ENCODE data around the gene AFG1L. TPM values are rescaled to one million over a fixed set of nuclear protein-coding genes. Genes with fewer than 3 reads are reported as not detected.
"Not testable (repeated sequence)": the region's sequence is repeated elsewhere in the genome, so short reads cannot be mapped to it uniquely, and the experiment has no call there.

The AFG1L gene
- total and polyA plus RNA-seq, 2 donors (not counting 1 experiment from before 2014, with no cell fraction given) = 1.7 to 5.4 TPM

DNA sequence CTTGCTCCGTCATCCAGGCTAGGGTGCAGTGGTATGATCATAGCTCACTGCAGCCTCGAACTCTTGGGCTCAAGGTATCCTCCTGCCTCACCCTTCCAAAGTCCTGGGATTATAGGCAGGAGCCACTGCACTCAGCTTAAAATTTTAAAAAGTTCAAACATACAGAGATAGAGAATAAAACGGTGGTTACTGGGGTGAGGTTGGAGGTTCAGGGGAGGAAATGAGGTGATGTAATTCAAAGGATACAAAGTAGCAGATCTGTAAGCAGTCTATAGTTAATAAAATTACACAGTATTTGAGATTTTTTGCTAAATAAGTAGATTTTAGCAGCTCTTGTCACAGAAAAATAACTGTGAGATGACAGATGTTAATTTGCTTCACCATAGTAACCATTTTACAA, 7.5 kb upstream of the AFG1L start:
- no peaks in the 10 kb centered on the region for H3K9me3 ChIP-seq (ENCODE audit: control insufficient read depth, insufficient read depth, low read depth, low read length)
- TF ChIP-seq, protein P1, sequence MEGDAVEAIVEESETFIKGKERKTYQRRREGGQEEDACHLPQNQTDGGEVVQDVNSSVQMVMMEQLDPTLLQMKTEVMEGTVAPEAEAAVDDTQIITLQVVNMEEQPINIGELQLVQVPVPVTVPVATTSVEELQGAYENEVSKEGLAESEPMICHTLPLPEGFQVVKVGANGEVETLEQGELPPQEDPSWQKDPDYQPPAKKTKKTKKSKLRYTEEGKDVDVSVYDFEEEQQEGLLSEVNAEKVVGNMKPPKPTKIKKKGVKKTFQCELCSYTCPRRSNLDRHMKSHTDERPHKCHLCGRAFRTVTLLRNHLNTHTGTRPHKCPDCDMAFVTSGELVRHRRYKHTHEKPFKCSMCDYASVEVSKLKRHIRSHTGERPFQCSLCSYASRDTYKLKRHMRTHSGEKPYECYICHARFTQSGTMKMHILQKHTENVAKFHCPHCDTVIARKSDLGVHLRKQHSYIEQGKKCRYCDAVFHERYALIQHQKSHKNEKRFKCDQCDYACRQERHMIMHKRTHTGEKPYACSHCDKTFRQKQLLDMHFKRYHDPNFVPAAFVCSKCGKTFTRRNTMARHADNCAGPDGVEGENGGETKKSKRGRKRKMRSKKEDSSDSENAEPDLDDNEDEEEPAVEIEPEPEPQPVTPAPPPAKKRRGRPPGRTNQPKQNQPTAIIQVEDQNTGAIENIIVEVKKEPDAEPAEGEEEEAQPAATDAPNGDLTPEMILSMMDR (conservative IDR thresholded peaks at IDR 0.05 in 1 of 2, IDR thresholded peaks at IDR 0.05 in 1 of 2; ENCODE audit: low read depth in 1 of 2, low read length in 2 of 2) = no peak
- TF ChIP-seq EZH2 (IDR thresholded peaks at IDR 0.05; ENCODE audit: low read length, missing control alignments) = no peak
- DNase-seq (ENCODE audit: low read depth in 2 of 2) = no peak
- H3K9ac ChIP-seq (ENCODE audit: insufficient read depth, low read length) = no peak overlapping the region
- no peaks in the 10 kb centered on the region for H3K27me3 ChIP-seq (ENCODE audit: control insufficient read depth, insufficient read depth, low read length)
- no peak overlapping the region for H2AFZ ChIP-seq (ENCODE audit: low read length)
- H3K4me2 ChIP-seq (ENCODE audit: extremely low read depth, insufficient read depth, low read length) = no peak overlapping the region
- H3K4me3 ChIP-seq (replicated peaks in 1 of 4; ENCODE audit: control extremely low read depth in 1 of 4, insufficient read depth in 1 of 4, low read depth in 3 of 4, low read length in 4 of 4) = no peak overlapping the region
- no peaks in the 10 kb centered on the region for H4K20me1 ChIP-seq (ENCODE audit: control insufficient read depth, extremely low read depth, insufficient read depth, low read length)
- H3K4me1 ChIP-seq (ENCODE audit: control insufficient read depth, extremely low read depth, insufficient read depth, low read length) = no peaks in the 10 kb centered on the region
- H3K27ac ChIP-seq (ENCODE audit: insufficient read depth, low read length) = no peak overlapping the region
- no peaks in the 10 kb centered on the region for H3K36me3 ChIP-seq (ENCODE audit: control insufficient read depth, insufficient read depth, low read length)
- no peaks in the 10 kb centered on the region for H3K79me2 ChIP-seq (ENCODE audit: control insufficient read depth, insufficient read depth, low read length)

DNA sequence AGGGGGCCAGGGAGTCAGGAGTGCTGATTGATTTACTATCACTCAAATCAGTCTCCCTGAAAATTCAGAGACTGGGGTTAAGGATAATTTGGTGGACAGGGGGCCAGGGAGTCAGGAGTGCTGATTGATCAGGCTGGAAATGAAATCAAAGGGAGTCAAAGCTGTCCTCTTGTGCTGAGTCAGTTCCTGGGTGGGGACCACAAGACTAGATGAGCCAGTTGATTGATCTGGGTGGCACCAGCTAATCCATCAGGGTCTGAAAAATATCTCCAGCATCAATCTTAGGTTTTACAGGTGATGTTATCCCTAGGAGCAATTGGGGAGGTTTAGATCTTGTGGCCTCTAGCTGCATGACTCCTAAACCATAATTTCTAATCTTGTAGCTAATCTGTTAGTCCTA, 6.1 kb upstream of the AFG1L start:
- TF ChIP-seq, protein P1 (conservative IDR thresholded peaks at IDR 0.05 in 1 of 2, IDR thresholded peaks at IDR 0.05 in 1 of 2; ENCODE audit: low read depth in 1 of 2, low read length in 2 of 2) = no peak
- TF ChIP-seq EZH2 (IDR thresholded peaks at IDR 0.05; ENCODE audit: low read length, missing control alignments) = no peak
- H3K36me3 ChIP-seq (ENCODE audit: control insufficient read depth, insufficient read depth, low read length) = no peaks in the 10 kb centered on the region
- no peak overlapping the region for H3K4me2 ChIP-seq (ENCODE audit: extremely low read depth, insufficient read depth, low read length)
- H3K4me3 ChIP-seq (replicated peaks in 1 of 4; ENCODE audit: control extremely low read depth in 1 of 4, insufficient read depth in 1 of 4, low read depth in 3 of 4, low read length in 4 of 4) = no peak overlapping the region
- H2AFZ ChIP-seq (ENCODE audit: low read length) = no peak overlapping the region
- no peak overlapping the region for H3K27ac ChIP-seq (ENCODE audit: insufficient read depth, low read length)
- no peaks in the 10 kb centered on the region for H4K20me1 ChIP-seq (ENCODE audit: control insufficient read depth, extremely low read depth, insufficient read depth, low read length)
- no peaks in the 10 kb centered on the region for H3K27me3 ChIP-seq (ENCODE audit: control insufficient read depth, insufficient read depth, low read length)
- H3K9me3 ChIP-seq (ENCODE audit: control insufficient read depth, insufficient read depth, low read depth, low read length) = no peaks in the 10 kb centered on the region
- H3K79me2 ChIP-seq (ENCODE audit: control insufficient read depth, insufficient read depth, low read length) = no peaks in the 10 kb centered on the region
- H3K9ac ChIP-seq (ENCODE audit: insufficient read depth, low read length) = no peak overlapping the region
- DNase-seq (ENCODE audit: low read depth in 2 of 2) = no peak
- H3K4me1 ChIP-seq (ENCODE audit: control insufficient read depth, extremely low read depth, insufficient read depth, low read length) = no peaks in the 10 kb centered on the region

DNA sequence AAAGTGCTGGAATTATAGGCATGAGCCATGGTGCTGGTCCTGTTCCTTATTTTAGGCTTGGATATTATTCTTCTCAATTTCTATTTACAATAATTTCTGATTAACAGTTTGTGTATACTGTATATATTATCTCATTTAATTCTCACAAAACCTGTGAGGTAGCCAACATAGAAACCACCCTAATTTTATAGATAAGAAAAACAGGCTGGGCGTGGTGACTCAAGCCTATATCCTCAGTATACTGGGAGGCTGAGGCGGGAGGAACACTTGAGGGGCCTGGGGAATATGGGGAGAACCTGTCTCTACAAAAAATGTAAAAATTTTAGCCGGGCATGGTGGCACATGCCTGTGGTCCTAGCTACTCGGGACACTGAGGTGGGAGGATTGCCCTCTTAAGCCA, 3.8 kb upstream of the AFG1L start:
- H3K36me3 ChIP-seq (ENCODE audit: control insufficient read depth, insufficient read depth, low read length) = no peaks in the 10 kb centered on the region

DNA sequence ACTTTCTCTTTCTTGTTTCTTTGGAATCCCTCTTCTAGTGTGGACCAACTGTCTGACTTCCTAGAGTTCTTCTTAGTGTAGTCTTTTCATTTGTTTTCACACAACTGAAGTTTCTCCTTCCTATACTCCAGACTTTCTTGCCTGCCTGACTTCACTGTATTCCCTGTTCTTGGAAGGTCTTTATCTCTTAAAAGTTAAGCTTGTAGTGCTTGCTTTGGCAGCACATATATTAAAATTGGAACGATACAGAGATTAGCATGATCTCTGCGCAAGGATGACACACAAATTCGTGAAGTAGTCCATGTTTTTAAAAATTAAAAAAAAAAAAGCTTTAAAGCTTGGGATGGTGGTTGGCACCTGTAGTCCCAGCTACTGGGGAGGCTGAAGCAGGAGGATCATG, 2.3 kb upstream of the AFG1L start:
- DNase-seq (ENCODE audit: low read depth in 2 of 2); H3K4me3 ChIP-seq (replicated peaks in 1 of 4; ENCODE audit: control extremely low read depth in 1 of 4, insufficient read depth in 1 of 4, low read depth in 3 of 4, low read length in 4 of 4); H3K9me3 ChIP-seq (ENCODE audit: control insufficient read depth, insufficient read depth, low read depth, low read length); H3K9ac ChIP-seq (ENCODE audit: insufficient read depth, low read length); H3K27ac ChIP-seq (ENCODE audit: insufficient read depth, low read length); H3K79me2 ChIP-seq (ENCODE audit: control insufficient read depth, insufficient read depth, low read length); H3K4me2 ChIP-seq (ENCODE audit: extremely low read depth, insufficient read depth, low read length); H4K20me1 ChIP-seq (ENCODE audit: control insufficient read depth, extremely low read depth, insufficient read depth, low read length); H3K36me3 ChIP-seq (ENCODE audit: control insufficient read depth, insufficient read depth, low read length); H3K4me1 ChIP-seq (ENCODE audit: control insufficient read depth, extremely low read depth, insufficient read depth, low read length); H2AFZ ChIP-seq (ENCODE audit: low read length); H3K27me3 ChIP-seq (ENCODE audit: control insufficient read depth, insufficient read depth, low read length): not testable (repeated sequence)

More for the DNA sequence above, 3.8 kb upstream of the AFG1L start:
- Histone ChIP-seq H3K4me3 (replicated peaks in 1 of 4; ENCODE audit: control extremely low read depth in 1 of 4, insufficient read depth in 1 of 4, low read depth in 3 of 4, low read length in 4 of 4) (no peak overlapping the region), H3K27ac (ENCODE audit: insufficient read depth, low read length) (no peak overlapping the region), H4K20me1 (ENCODE audit: control insufficient read depth, extremely low read depth, insufficient read depth, low read length) (no peaks in the 10 kb centered on the region), H3K9me3 (ENCODE audit: control insufficient read depth, insufficient read depth, low read depth, low read length) (no peaks in the 10 kb centered on the region), H3K79me2 (ENCODE audit: control insufficient read depth, insufficient read depth, low read length) (peaks cover 2% of the 10 kb centered on the region), H3K4me2 (ENCODE audit: extremely low read depth, insufficient read depth, low read length) (no peak overlapping the region), H3K9ac (ENCODE audit: insufficient read depth, low read length) (no peak overlapping the region), H2AFZ (ENCODE audit: low read length) (no peak overlapping the region), H3K4me1 (ENCODE audit: control insufficient read depth, extremely low read depth, insufficient read depth, low read length) (no peaks in the 10 kb centered on the region), H3K27me3 (ENCODE audit: control insufficient read depth, insufficient read depth, low read length) (no peaks in the 10 kb centered on the region)
- no peak for TF ChIP-seq EZH2 (IDR thresholded peaks at IDR 0.05; ENCODE audit: low read length, missing control alignments)
- TF ChIP-seq, protein P1 (conservative IDR thresholded peaks at IDR 0.05 in 1 of 2, IDR thresholded peaks at IDR 0.05 in 1 of 2; ENCODE audit: low read depth in 1 of 2, low read length in 2 of 2) = no peak
- no peak for DNase-seq (ENCODE audit: low read depth in 2 of 2)
